ENCODE data around the gene CLEC2L.
A peak's percentile ranks its signal among the peaks of the same experiment; 100 is the strongest.

CLEC2L gene

GRCh38 chr7:139521439-139521838 lies 2.0 kb upstream of the CLEC2L start:
- Histone ChIP-seq H3K36me3 (ENCODE audit: control insufficient read depth in 1 of 2, insufficient read depth in 2 of 2, low read depth in 1 of 2, low read length in 2 of 2) (no peaks in the 10 kb centered on the region), H4K8ac (ENCODE audit: low read length) (no peak overlapping the region), H2AK5ac (ENCODE audit: low read length, severe bottlenecking) (no peak overlapping the region), H3K23ac (ENCODE audit: low read length in 2 of 2) (no peak overlapping the region), H3K9me3 (ENCODE audit: control insufficient read depth, low read length) (no peaks in the 10 kb centered on the region), H3K27me3 (ENCODE audit: control insufficient read depth in 1 of 2, insufficient read depth in 1 of 2, low read length in 2 of 2) (peaks cover 45 to 62% of the 10 kb centered on the region in 2 experiments), H4K91ac (ENCODE audit: low read length) (no peak overlapping the region), H2BK15ac (ENCODE audit: low read depth, poor library complexity, severe bottlenecking) (no peak overlapping the region), H3K9ac (ENCODE audit: low read length) (no peak overlapping the region), H2BK120ac (ENCODE audit: low read depth, low read length) (no peak overlapping the region), H3K4me1 (ENCODE audit: control insufficient read depth, insufficient read depth, low read depth, low read length) (peaks cover 9% of the 10 kb centered on the region), H3K18ac (ENCODE audit: low read depth in 1 of 2, low read length in 2 of 2) (no peak overlapping the region), H3K79me1 (replicated peaks; ENCODE audit: low read length, poor library complexity, severe bottlenecking) (no peaks in the 10 kb centered on the region), H3K27ac (ENCODE audit: low read length, poor library complexity, severe bottlenecking) (no peak overlapping the region), H2BK5ac (ENCODE audit: low read depth, low read length, poor library complexity, severe bottlenecking) (no peak overlapping the region), H3K4me3 (ENCODE audit: insufficient read depth in 1 of 2, low read depth in 1 of 2, low read length in 2 of 2) (no peak overlapping the region), H3K4me2 (ENCODE audit: low read length, poor library complexity, severe bottlenecking) (no peak overlapping the region), H3K14ac (ENCODE audit: low read length in 2 of 2) (no peak overlapping the region), H2AFZ (ENCODE audit: low read depth, low read length) (no peak overlapping the region), H3K4ac (ENCODE audit: low read depth in 1 of 2, low read length in 2 of 2) (no peak overlapping the region), H2BK12ac (ENCODE audit: low read length in 2 of 2) (no peak overlapping the region)
- no CpG with 5 or more reads among the region's 1 CpG for WGBS
- no peak for DNase-seq

- Histone ChIP-seq H2BK5ac (ENCODE audit: low read depth, low read length, poor library complexity, severe bottlenecking) (no peak overlapping the region), H2BK15ac (ENCODE audit: low read depth, poor library complexity, severe bottlenecking) (no peak overlapping the region), H3K4ac (ENCODE audit: low read depth in 1 of 2, low read length in 2 of 2) (no peak overlapping the region), H4K8ac (ENCODE audit: low read length) (no peak overlapping the region), H2BK120ac (ENCODE audit: low read depth, low read length) (no peak overlapping the region), H2AFZ (ENCODE audit: low read depth, low read length) (no peak overlapping the region), H3K4me2 (ENCODE audit: low read length, poor library complexity, severe bottlenecking) (no peak overlapping the region), H3K14ac (ENCODE audit: low read length in 2 of 2) (no peak overlapping the region), H3K9ac (ENCODE audit: low read length) (no peak overlapping the region), H3K36me3 (ENCODE audit: control insufficient read depth in 1 of 2, insufficient read depth in 2 of 2, low read depth in 1 of 2, low read length in 2 of 2) (no peaks in the 10 kb centered on the region), H3K23ac (ENCODE audit: low read length in 2 of 2) (no peak overlapping the region), H2AK5ac (ENCODE audit: low read length, severe bottlenecking) (no peak overlapping the region), H3K27me3 (ENCODE audit: control insufficient read depth in 1 of 2, insufficient read depth in 1 of 2, low read length in 2 of 2) (peaks cover 45 to 64% of the 10 kb centered on the region in 2 experiments), H3K79me1 (replicated peaks; ENCODE audit: low read length, poor library complexity, severe bottlenecking) (no peaks in the 10 kb centered on the region), H3K4me3 (ENCODE audit: insufficient read depth in 1 of 2, low read depth in 1 of 2, low read length in 2 of 2) (no peak overlapping the region), H3K27ac (ENCODE audit: low read length, poor library complexity, severe bottlenecking) (no peak overlapping the region), H3K4me1 (ENCODE audit: control insufficient read depth, insufficient read depth, low read depth, low read length) (peaks cover 9% of the 10 kb centered on the region), H2BK12ac (ENCODE audit: low read length in 2 of 2) (no peak overlapping the region), H3K18ac (ENCODE audit: low read depth in 1 of 2, low read length in 2 of 2) (no peak overlapping the region), H4K91ac (ENCODE audit: low read length) (no peak overlapping the region), H3K9me3 (ENCODE audit: control insufficient read depth, low read length) (no peaks in the 10 kb centered on the region)
- no peak for DNase-seq
- WGBS = no CpG with 5 or more reads among the region's 11 CpGs
Observed at GRCh38 chr7:139522830-139523198, 671 bp upstream of the CLEC2L start.

GRCh38 chr7:139523968-139524815 lies 707 bp downstream of the CLEC2L start:
- no peak for DNase-seq
- Histone ChIP-seq H2AK5ac (ENCODE audit: low read length, severe bottlenecking) (no peak overlapping the region), H3K4ac (ENCODE audit: low read depth in 1 of 2, low read length in 2 of 2) (no peak overlapping the region), H3K9ac (ENCODE audit: low read length) (no peak overlapping the region), H3K9me3 (ENCODE audit: control insufficient read depth, low read length) (no peaks in the 10 kb centered on the region), H4K91ac (ENCODE audit: low read length) (no peak overlapping the region), H2BK15ac (ENCODE audit: low read depth, poor library complexity, severe bottlenecking) (peak overlapping the region; percentile 75), H4K8ac (ENCODE audit: low read length) (no peak overlapping the region), H2BK12ac (ENCODE audit: low read length in 2 of 2) (no peak overlapping the region), H3K79me1 (replicated peaks; ENCODE audit: low read length, poor library complexity, severe bottlenecking) (no peaks in the 10 kb centered on the region), H3K14ac (ENCODE audit: low read length in 2 of 2) (no peak overlapping the region), H3K18ac (ENCODE audit: low read depth in 1 of 2, low read length in 2 of 2) (no peak overlapping the region), H3K4me3 (ENCODE audit: insufficient read depth in 1 of 2, low read depth in 1 of 2, low read length in 2 of 2) (no peak overlapping the region), H2BK120ac (ENCODE audit: low read depth, low read length) (no peak overlapping the region), H3K27ac (ENCODE audit: low read length, poor library complexity, severe bottlenecking) (no peak overlapping the region), H3K4me1 (ENCODE audit: control insufficient read depth, insufficient read depth, low read depth, low read length) (peaks cover 9% of the 10 kb centered on the region), H2BK5ac (ENCODE audit: low read depth, low read length, poor library complexity, severe bottlenecking) (no peak overlapping the region), H3K23ac (ENCODE audit: low read length in 2 of 2) (no peak overlapping the region), H2AFZ (ENCODE audit: low read depth, low read length) (no peak overlapping the region), H3K27me3 (ENCODE audit: control insufficient read depth in 1 of 2, insufficient read depth in 1 of 2, low read length in 2 of 2) (peaks cover 40 to 59% of the 10 kb centered on the region in 2 experiments), H3K36me3 (ENCODE audit: control insufficient read depth in 1 of 2, insufficient read depth in 2 of 2, low read depth in 1 of 2, low read length in 2 of 2) (no peaks in the 10 kb centered on the region), H3K4me2 (ENCODE audit: low read length, poor library complexity, severe bottlenecking) (peak overlapping the region; percentile 70)
- WGBS = 31% methylated on average over 47 of the region's 70 CpGs

- Histone ChIP-seq H3K27ac (ENCODE audit: low read length, poor library complexity, severe bottlenecking) (no peak overlapping the region), H3K79me1 (replicated peaks; ENCODE audit: low read length, poor library complexity, severe bottlenecking) (no peaks in the 10 kb centered on the region), H4K8ac (ENCODE audit: low read length) (no peak overlapping the region), H3K4me2 (ENCODE audit: low read length, poor library complexity, severe bottlenecking) (no peak overlapping the region), H3K18ac (ENCODE audit: low read depth in 1 of 2, low read length in 2 of 2) (no peak overlapping the region), H2BK5ac (ENCODE audit: low read depth, low read length, poor library complexity, severe bottlenecking) (no peak overlapping the region), H3K14ac (ENCODE audit: low read length in 2 of 2) (no peak overlapping the region), H2BK12ac (ENCODE audit: low read length in 2 of 2) (no peak overlapping the region), H4K91ac (ENCODE audit: low read length) (no peak overlapping the region), H3K23ac (ENCODE audit: low read length in 2 of 2) (no peak overlapping the region), H2BK120ac (ENCODE audit: low read depth, low read length) (no peak overlapping the region), H3K9ac (ENCODE audit: low read length) (no peak overlapping the region), H2AK5ac (ENCODE audit: low read length, severe bottlenecking) (no peak overlapping the region), H3K9me3 (ENCODE audit: control insufficient read depth, low read length) (no peaks in the 10 kb centered on the region), H3K4ac (ENCODE audit: low read depth in 1 of 2, low read length in 2 of 2) (no peak overlapping the region), H2AFZ (ENCODE audit: low read depth, low read length) (no peak overlapping the region), H2BK15ac (ENCODE audit: low read depth, poor library complexity, severe bottlenecking) (no peak overlapping the region), H3K4me1 (ENCODE audit: control insufficient read depth, insufficient read depth, low read depth, low read length) (peaks cover 9% of the 10 kb centered on the region), H3K27me3 (ENCODE audit: control insufficient read depth in 1 of 2, insufficient read depth in 1 of 2, low read length in 2 of 2) (peaks cover 40 to 63% of the 10 kb centered on the region in 2 experiments), H3K4me3 (ENCODE audit: insufficient read depth in 1 of 2, low read depth in 1 of 2, low read length in 2 of 2) (no peak overlapping the region), H3K36me3 (ENCODE audit: control insufficient read depth in 1 of 2, insufficient read depth in 2 of 2, low read depth in 1 of 2, low read length in 2 of 2) (no peaks in the 10 kb centered on the region)
- WGBS = 93% methylated on average over 10 of the region's 10 CpGs
- DNase-seq = no peak
Observed at GRCh38 chr7:139525239-139525638, 1.8 kb downstream of the CLEC2L start.
